UCSD-AML1 (cell line): ENCODE results near the gene SERP2.

Experiments used
- DNase-seq: peaks from one replicate; lab custom pipeline; 2025; ENCODE audit not compliant: unreplicated experiment; lab: John Stamatoyannopoulos, UW

SERP2 gene

DNA sequence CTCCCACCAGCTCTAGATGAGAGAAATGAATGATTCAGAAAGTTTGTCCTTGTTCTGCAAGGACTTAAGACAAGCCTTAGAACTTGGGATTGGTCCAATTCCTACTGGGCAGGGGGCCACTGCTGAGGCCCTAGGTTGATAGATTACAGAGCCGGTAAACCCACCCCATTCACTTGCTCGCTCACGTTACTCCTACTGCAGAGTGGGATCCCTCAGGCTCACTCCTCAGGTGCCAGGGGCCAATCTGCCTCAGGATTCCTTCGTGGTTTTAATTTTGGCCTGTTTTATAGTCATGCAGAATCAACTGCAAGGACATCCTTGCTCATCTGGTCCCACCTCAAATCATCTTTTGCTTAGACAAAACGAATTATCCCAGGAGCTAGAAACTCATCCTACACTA is 59.0 kb downstream of the SERP2 start:
- DNase-seq = no peak

DNA sequence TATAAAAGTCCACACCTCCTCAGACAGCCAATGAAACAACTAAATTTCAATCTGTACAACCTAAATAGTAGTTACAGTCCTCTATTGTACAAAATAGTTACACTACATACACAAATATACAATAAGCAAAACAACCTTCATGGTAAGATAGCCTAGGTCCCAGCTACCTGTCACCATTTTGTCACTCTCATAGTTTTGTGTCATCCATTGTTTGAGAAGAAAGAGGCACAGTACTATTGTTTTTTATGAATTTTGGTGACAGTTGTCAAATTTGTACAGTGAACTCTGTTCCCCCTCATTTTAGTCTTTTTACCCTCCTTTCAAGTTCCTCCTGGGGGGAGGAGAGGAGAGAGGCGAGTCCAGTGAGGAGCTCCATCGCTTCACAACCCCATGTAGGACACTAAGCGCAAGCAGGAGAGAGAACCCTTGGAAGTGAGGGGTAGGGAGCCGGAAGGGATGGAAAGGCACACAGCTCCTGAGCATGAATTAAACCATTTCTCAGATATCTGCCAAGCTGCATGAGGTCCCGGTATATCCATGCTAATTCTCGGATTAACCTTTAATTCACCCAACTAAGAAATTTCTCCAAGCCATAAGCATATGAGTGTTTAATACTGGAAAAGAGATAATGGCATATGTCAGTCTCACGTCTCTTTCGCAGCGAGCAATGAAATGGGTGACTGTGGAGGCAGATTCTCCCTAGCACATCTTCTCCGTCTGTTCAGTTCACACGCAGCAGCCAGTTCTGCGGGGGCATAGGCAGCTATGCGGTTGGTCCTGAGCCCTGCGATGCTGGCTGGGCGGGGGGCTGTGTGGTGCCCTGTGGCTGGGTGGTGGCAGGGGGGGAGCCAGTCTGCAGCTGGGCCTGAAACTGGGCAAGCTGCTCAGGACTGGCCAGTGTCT is 60.5 kb downstream of the SERP2 start:
- no peak for DNase-seq

DNA sequence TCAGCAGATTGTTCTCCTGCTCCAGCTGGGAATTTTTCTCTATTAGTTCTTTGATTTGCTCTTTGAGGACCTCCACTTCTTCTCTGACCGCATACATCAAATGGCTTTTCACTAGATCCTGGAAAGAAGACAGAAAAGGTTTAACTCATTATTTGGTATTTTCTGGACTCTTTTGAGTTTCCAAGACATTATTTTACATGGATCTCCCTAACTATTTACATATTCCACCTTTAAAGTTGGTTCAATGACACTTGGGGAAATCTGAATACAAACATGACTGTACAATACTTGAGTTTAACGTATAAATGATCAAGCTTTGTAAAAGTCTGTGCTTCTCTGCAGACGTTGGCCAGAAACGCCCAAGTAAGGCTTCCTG is 61.1 kb downstream of the SERP2 start:
- DNase-seq = no peak

DNA sequence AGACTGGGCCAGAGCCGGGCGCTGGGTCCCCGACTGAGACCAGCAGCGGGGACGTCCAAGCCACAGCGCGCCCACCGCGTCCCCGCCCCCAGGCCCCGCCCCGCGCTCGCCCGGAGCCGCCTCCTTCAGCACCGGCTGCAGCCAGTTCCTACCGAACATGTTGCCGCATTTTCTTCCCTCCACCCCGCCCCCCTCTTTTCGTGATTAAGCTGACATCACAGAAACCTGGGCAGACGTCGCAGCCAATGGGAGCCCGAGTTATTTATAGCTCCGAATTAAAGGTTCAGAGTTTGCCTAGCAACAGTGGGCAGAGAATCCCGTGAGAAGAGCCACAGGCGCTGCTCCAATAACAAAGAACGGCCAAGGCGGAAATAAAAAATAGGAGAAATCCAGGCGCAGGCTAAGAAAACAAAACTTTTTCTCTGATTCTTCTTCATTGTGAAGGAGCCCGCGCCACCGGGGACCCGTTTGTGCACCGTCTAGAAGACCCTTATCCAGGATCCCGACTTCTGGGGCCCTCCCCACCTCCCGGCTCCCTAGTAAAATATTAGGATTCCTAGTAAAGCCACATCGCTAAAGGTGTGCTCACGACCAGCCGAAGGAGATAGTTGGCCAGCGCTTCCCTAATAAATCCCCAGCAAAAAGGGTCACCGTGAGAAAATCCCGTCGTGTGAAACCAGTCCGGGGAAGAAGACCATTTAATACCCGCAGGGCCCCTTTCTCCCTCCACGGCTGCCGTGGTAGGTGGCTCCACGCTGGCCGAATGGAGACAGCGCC is 61.7 kb downstream of the SERP2 start:
- peak; percentile 92 for DNase-seq

DNA sequence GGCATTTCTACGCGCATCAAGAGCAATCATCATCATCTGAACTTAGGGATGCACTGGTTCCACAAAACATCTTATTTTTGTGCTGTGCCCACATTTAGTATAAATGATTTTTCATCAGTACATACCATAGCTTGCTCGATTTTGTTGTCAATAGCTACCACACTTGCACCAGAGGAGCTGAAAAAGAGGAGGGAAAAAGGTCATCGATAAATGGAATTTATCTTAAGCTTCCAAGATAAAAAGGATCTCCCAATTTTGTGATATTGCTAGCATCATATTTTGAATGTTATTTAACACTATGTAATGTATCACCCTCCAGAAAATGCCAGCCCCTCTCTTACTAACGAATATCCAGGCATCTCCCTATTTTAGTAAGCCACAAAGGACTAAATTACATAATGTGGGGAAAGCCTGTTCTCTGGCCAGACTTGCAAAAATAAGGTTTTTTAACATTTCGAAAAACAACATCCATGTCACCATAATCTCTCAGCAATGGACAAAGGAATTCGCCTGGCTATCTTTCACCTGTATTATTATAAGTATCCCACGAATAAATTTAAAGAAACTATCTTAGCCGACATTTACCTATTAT is 62.4 kb downstream of the SERP2 start:
- no peak for DNase-seq

DNA sequence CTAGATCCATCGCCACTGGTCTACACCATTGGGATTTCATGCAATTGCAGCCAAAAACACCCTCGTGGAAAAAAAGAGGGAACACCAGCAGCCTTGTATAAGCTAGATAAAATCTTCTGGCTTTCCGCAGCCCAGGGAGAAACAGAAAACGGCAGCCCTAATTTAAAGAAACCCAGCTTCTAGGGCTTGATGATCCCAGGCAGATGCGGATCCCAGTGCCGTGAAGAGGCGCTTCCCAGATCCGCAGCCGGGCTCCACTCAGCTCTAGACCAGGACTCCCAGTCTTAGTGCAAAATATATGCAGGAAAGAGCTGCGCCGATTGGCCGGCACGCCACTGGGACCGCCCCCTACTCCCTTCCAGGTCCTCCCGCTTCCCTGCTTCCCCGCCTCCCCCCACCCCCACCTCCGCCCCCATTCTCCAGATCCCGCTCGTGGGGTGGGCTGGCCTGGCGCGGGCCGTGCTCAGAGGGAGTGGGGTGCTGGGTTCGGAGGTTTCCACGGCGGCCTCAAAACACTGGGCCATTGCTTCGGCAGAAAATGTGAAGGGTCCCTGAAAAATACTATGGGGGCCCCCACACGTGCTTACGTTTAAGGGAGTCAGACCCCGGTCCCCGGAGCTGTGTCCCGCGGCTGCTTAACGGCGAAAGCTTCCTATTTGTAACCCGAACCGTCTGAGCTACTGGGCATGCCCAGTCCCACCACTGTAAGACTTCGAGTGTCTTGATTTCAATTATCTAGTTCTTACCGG is 63.1 kb downstream of the SERP2 start:
- DNase-seq = peak; percentile 89

DNA sequence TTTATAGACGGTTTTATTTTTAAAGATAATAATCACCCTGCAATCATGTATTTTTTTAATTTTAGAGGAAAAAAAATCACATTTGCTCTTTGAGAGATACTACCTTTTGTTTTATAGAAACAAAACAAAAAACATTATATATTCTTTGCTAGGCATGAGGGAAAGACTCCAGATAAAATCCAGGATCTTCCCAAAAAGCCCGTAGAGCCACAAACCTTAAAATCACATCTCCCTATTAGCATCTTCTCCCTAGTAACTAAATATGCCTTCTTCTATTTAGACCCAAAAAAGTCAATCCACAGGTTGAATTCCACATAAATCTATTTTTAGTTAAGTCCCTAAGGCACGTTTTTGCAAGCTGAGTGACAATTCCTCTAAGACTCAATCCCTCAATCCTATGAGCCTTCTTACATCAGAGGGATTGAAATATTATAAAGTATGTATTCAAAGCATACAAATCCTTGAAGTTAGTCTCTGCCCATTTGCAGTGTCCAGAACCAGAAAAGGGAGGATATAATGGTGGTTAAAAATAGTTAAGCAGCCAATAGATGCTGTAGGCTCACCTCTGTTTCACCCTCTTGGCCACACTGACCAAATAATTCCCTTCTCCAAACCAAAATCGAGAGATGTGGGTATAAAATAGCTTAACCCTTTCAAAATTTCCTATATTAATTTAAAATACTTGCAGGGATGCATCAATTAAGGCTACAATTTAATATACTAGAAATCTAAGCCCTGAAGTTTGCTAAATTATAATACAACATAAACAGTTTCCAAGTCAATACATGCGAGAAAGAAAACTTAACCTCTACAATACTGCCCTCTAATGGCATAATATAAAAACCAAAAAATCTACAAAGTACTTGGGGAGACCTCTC is 64.0 kb downstream of the SERP2 start:
- DNase-seq = no peak

DNA sequence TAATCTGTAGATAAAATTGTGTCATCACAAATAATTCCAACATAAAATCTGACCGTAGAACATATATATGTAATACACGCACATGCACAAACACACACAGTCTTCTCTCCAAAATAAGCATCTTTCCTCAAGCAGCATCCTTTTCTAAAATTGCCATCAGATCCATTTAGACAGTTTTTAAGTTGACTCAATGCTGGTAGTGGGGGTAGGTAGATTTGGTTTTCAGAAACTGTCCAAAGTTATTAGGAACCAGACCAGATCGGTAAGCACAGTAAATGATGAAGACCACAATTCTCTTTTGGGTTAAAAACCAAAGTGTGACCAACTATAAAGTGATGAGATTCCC is 64.6 kb downstream of the SERP2 start:
- no peak for DNase-seq

DNA sequence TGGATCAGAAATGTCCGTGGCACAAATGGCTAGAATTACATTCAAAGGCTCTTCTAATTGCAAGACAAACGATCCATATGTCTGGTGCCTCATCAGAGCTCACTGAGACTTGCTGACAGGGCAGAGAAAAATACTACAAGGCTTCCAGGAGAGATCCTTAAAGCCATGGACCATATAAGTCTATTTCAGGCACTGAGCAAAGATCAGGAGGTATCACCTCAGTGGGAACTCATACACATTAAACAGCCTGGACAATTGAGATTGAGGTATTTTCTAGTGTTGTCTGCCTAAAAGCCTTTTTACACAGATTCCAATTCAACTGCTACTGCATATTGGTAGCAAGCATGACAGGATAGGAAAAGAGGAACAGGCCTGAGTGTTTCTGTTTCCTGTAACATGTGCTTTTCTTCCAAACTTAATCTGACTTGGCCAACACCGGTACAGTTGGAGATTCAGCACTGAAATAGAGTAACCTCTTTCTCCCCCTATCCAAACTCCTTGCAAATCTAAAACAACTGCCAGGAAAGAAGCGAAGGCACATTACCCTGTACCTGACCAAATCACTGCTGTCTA is 65.9 kb downstream of the SERP2 start:
- no peak for DNase-seq

DNA sequence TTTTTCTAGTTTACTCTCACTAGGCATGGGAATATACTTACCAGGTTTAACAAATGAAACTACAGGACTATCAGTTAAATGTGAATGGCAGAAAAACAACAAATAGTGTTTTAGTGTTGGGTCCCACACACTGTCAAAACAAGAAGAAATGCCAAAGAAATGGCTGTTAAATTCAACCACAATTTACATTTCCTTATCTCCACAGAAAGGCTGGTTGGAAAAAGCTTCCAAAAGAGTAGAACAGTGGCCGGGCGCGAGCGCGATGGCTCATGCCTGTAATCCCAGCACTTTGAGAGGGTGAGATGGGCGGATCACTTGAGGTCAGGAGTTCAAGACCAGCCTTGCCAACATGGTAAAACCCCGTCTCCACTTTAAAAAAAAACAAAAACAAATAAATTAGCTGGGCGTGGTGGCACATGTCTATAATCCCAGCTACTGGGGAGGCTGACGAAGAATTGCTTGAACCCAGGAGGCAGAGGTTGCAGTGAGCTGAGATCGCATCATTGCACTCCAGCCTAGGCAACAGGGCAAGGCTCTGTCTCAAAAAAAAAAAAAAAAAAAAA is 66.5 kb downstream of the SERP2 start:
- no peak for DNase-seq
